Measurements from ENCODE around the gene ARL17B. TPM values are rescaled to one million over a fixed set of nuclear protein-coding genes. Genes with fewer than 3 reads are reported as not detected.
"Not testable (repeated sequence)": the region's sequence is repeated elsewhere in the genome, so short reads cannot be mapped to it uniquely, and the experiment has no call there.

The ARL17B gene
- total RNA-seq (10 to 100 TPM; 16.2 to 31.7 TPM), polyA plus RNA-seq (ENCODE audit: insufficient read length in 6 of 6) (10 to 100 TPM; 11.9 to 32.1 (median 20.8) TPM)
- long read RNA-seq, donor 1, partial matches to known transcripts, result 27 of 31 reads
- long read RNA-seq, donor 1, other reads (novel, unspliced or antisense), result 0 of 31 reads
- long read RNA-seq, donor 2, partial matches to known transcripts, result 0 of 6 reads
- long read RNA-seq, donor 2, other reads (novel, unspliced or antisense), result 0 of 6 reads
- long read RNA-seq, donor 3, partial matches to known transcripts, result 0 of 6 reads
- long read RNA-seq, donor 3, other reads (novel, unspliced or antisense), result 0 of 6 reads
- long read RNA-seq, donor 4, partial matches to known transcripts, result 0 of 1 reads
- long read RNA-seq, donor 4, other reads (novel, unspliced or antisense), result 0 of 1 reads
- long read RNA-seq, donor 5, partial matches to known transcripts, result 0 of 4 reads
- long read RNA-seq, donor 5, other reads (novel, unspliced or antisense), result 0 of 4 reads
- long read RNA-seq, donor 6, partial matches to known transcripts, result 0 of 2 reads
- long read RNA-seq, donor 6, other reads (novel, unspliced or antisense), result 0 of 2 reads
- long read RNA-seq, donor 7, result 0 reads
- long read RNA-seq, donor 8, transcript ARL17B-202 (4 exons, 743 nt), result major isoform, 9 of 16 reads
- long read RNA-seq, donor 8, partial matches to known transcripts, result 6 of 16 reads
- long read RNA-seq, donor 8, other reads (novel, unspliced or antisense), result 0 of 16 reads
- long read RNA-seq, donor 9, result 0 reads
- long read RNA-seq, donor 10, transcript ARL17B-202 (4 exons, 743 nt), result major isoform, 6 of 15 reads
- long read RNA-seq, donor 10, partial matches to known transcripts, result 0 of 15 reads
- long read RNA-seq, donor 10, other reads (novel, unspliced or antisense), result 4 of 15 reads
- long read RNA-seq, donor 11, result 0 reads
- long read RNA-seq, donor 12, transcript ARL17B-202 (4 exons, 743 nt), result major isoform, 7 of 17 reads
- long read RNA-seq, donor 12, partial matches to known transcripts, result 8 of 17 reads
- long read RNA-seq, donor 12, other reads (novel, unspliced or antisense), result 0 of 17 reads

- peak; percentile 100 for ATAC-seq
- H3K36me3 ChIP-seq; H3K9me3 ChIP-seq; H3K4me1 ChIP-seq; intact Hi-C loops (cut with DNase I); H3K27me3 ChIP-seq; H3K27ac ChIP-seq: not testable (repeated sequence)
- DNase-seq, result peak in 2 of 4 donors; percentile 85 to 91
- H3K4me3 ChIP-seq, result peak within 1 kb of the TSS in 1 of 2 donors; percentile 20
These were observed at the start of gene ARL17B for GRCh38 chr17:46361755-46362154. ARL17B (minus strand) TSS chr17:46361766; CDS start chr17:46358397, 3,369 bp downstream.

DNA sequence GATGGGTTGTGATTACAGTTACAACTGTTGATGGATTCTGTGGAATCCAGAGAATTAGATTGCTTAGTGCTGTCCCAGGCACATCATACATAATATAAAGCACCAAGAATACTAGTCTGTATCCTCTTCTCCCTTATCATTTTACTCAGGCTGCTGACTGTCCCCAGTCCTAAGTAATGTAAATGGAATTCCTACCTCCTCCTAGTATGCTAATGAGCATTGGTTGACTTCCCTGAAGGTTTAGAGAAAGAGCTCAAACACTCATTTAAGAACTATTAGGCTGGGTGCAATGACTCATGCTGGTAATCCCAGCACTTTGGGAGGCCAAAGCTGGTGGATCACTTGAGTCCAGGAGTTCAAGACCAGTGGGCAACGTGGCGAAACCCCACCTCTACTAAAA, 48.3 kb upstream of the ARL17B start:
- H3K27me3 ChIP-seq; H3K9me3 ChIP-seq; DNase-seq; ATAC-seq; H3K36me3 ChIP-seq; H3K4me1 ChIP-seq; H3K27ac ChIP-seq; H3K4me3 ChIP-seq; intact Hi-C loops (cut with DNase I): not testable (repeated sequence)

DNA sequence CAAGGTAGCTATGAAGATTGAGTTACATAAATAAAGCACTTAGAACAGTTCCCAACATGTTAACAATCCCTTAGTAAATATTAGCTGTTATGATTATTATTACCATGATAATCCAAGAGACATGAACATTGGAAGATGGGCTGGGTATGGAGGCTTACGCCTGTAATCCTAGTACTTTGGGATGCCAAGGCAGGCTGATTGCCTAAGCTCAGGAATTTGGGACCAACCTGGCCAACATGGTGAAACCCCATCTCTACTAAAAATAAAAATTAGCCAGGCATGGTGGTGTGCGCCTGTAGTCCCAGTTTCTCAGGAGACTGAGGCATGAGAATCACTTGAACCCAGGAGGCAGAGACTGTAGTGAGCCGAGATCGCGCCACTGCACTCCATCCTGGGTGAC, 45.6 kb upstream of the ARL17B start:
- DNase-seq; H3K27ac ChIP-seq; intact Hi-C loops (cut with DNase I); H3K36me3 ChIP-seq; H3K4me3 ChIP-seq; H3K4me1 ChIP-seq; ATAC-seq; H3K9me3 ChIP-seq; H3K27me3 ChIP-seq: not testable (repeated sequence)

GRCh38 chr17:46401033-46401787, 39.6 kb upstream of the ARL17B start:
- H3K27me3 ChIP-seq; H3K9me3 ChIP-seq; DNase-seq; H3K4me1 ChIP-seq; H3K27ac ChIP-seq; H3K36me3 ChIP-seq; H3K4me3 ChIP-seq; ATAC-seq; intact Hi-C loops (cut with DNase I): not testable (repeated sequence)

DNA sequence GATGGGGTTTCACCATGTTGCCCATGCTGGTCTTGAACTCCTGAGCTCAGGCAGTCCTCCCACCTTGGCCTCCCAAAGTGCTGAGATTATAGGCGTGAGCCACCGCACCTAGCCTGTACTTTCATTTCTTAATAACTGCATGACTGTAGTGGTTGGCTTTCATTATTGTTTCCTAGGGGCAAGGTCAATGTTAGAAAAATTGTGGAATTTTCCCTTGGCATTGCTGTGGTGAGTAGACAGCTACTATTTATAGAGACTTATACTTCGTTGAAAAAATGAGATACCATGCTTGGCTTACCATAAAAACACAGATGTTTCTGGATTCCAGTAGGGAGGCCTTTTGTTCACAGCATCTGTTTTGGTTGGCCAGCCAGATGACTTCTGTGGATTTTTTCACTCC, 39.0 kb upstream of the ARL17B start:
- H3K4me3 ChIP-seq; intact Hi-C loops (cut with DNase I); H3K9me3 ChIP-seq; H3K27me3 ChIP-seq; DNase-seq; H3K27ac ChIP-seq; H3K36me3 ChIP-seq; H3K4me1 ChIP-seq; ATAC-seq: not testable (repeated sequence)

DNA sequence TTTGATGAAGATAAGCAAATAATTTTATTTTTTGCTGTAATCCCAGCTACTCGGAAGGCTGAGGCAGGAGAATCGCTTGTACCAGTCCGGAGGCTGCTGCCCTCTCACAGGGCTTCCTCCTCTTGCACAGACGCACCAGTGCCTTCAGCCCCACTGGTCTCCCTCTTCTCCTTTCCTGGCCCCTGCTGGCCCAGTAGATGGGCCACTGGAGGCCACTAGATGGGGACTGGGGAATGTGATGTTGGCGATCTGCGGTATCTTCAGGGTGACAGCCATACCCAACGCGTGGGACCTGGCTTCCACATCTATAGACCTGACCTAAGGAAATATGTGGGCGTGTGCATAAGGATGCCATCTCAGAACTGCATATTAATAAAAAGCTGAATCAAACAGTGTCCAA, 38.4 kb upstream of the ARL17B start:
- intact Hi-C loops (cut with DNase I); H3K4me3 ChIP-seq; H3K27me3 ChIP-seq; H3K27ac ChIP-seq; H3K9me3 ChIP-seq; ATAC-seq; H3K4me1 ChIP-seq; H3K36me3 ChIP-seq: not testable (repeated sequence)
- DNase-seq, result peak in 1 of 4 donors; percentile 27

- H3K36me3 ChIP-seq; H3K9me3 ChIP-seq; H3K27ac ChIP-seq; DNase-seq; intact Hi-C loops (cut with DNase I); ATAC-seq; H3K4me1 ChIP-seq; H3K27me3 ChIP-seq; H3K4me3 ChIP-seq: not testable (repeated sequence)
These were observed 34.7 kb upstream of the ARL17B start for GRCh38 chr17:46396292-46396691.

DNA sequence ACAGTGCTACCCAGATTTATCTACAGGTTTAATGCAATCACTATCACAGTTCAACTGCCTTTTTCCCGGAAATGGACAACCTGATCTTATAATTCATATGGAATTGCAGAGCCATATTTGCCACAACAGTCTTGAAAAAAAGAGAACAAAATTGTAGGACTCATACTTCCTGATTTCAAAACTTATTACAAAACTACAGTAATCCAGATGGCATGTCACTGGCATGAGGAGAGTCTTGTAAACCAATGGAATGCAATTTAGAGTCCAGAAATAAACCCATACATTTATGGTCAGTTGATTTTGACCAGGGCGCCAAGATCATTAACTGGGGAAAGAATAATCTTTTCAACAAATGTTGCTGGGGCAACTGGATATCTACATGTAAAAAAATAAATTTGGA, 32.1 kb upstream of the ARL17B start:
- H3K4me3 ChIP-seq; H3K9me3 ChIP-seq; ATAC-seq; H3K4me1 ChIP-seq; H3K27ac ChIP-seq; DNase-seq; intact Hi-C loops (cut with DNase I); H3K36me3 ChIP-seq; H3K27me3 ChIP-seq: not testable (repeated sequence)

DNA sequence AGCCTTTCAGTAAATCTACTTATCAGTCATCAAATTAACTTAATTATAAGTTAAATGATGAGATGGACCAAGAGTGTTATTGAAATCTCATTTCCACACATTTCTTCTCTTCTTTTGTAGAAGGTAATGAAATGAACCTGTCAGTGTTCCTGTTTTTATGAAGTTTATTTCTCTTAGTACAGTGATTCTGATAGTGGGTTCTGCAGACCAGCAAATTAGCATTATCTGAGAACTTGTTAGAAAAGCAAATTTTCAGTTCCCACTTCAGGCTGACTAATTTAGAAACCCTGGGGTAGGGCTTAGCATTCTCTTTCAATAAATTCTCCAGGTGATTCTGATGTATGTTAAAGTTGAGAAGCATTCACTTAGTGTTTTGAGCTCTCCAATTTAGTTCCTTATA, 23.9 kb upstream of the ARL17B start:
- H3K27ac ChIP-seq; H3K4me3 ChIP-seq; H3K27me3 ChIP-seq; DNase-seq; intact Hi-C loops (cut with DNase I); ATAC-seq; H3K4me1 ChIP-seq; H3K36me3 ChIP-seq; H3K9me3 ChIP-seq: not testable (repeated sequence)

DNA sequence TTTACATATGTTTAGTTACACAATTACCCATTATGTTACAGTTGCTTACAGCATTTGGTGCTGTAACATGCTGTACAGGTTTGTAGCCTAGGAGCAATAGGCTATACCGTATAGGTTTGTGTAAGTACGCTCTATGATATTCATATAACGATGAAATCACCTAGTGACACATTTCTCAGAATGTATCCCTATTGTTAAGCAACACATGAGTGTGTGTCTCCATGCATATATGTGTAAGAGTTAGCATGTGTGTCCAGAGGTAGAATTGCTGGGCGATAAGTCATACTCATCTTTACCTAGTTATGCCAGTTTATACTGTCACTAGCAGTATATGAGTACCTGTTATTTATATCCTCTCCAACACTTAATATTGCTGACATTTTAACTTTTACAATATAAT, 21.6 kb upstream of the ARL17B start:
- DNase-seq; H3K9me3 ChIP-seq; H3K4me3 ChIP-seq; H3K36me3 ChIP-seq; H3K27me3 ChIP-seq; H3K27ac ChIP-seq; H3K4me1 ChIP-seq; intact Hi-C loops (cut with DNase I); ATAC-seq: not testable (repeated sequence)

DNA sequence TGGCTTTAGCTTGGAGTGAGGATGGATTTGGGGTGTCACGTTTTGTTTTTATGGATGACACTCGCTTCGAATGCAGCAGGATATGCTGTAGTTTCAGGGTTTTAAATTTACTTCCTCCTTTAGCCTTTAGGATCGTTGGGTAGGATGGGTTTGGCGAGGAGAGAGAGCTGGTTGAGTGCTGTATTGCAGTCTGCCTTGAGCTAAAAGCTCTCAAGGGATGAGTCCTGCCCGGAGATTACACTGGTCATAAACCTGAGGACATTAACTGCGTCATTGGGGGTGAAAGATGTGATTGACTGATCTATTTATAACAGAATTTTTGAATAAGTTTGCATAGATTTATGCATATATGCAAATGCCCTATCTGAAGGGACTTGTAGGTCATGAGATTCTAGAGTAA, 11.9 kb upstream of the ARL17B start:
- H3K4me3 ChIP-seq; H3K27ac ChIP-seq; H3K4me1 ChIP-seq; intact Hi-C loops (cut with DNase I); H3K36me3 ChIP-seq; DNase-seq; H3K27me3 ChIP-seq; H3K9me3 ChIP-seq: not testable (repeated sequence)
- ATAC-seq, result peak; percentile 77

All from left lung (tissue), 14 donors.